GM19455 (cell line): Measurements from ENCODE around the gene HIGD1C.
"Not testable (repeated sequence)": the region's sequence is repeated elsewhere in the genome, so short reads cannot be mapped to it uniquely, and the experiment has no call there.

Experiments
- ATAC-seq: cut with Tn5 transposase; IDR thresholded peaks from one replicate; pipeline ENCODE4 v1.9.1; 2021; ENCODE audit not compliant: unreplicated experiment

HIGD1C gene

DNA sequence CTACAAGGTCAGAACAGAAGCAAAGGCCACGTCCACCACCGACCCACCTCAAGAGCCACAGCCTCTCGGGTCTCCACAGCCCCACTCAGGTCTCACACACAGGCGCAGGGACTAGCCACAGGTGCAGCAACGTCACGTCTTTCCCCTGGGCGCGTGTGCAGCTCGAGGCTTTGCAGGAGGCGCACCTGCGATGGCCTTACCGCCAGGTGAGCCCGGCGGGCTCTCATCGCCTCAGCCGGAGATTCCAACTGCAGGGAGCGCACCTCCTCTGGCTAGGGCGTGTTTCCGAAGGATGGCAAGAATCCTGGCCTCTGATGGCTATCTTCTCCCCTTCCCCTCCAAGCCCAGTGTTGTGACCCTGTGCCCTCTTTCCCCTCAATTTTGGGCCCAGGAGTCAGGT is at the start of gene HIGD1C:
TSS of gene HIGD1C (plus strand) at position 35 of the 400 bp plus-strand sequence. CDS start 1,455 bp downstream, outside the sequence.
- ATAC-seq, result no peak

DNA sequence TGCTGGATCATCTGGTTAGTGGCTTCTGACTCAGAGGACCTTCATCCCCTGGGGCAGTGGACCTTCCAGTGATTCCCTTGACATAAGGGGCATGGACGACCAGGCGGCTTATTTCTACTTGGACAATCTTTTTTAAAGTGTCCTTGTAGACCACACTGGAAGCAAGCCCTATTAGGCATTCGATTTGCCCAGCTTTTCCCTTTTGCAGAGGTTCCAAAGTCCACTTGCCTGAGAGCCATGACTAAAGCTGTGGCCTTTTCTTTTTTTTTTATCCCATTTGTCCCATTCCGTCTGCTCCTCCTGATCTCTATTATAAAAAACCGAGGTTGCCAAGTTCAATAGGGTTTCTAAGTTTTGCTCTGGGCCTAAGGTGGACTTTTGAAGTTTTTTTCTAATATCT is 43.9 kb upstream of the HIGD1C start:
- ATAC-seq, result not testable (repeated sequence)

- ATAC-seq, result not testable (repeated sequence)
Observed at GRCh38 chr12:50912361-50912760, 40.0 kb upstream of the HIGD1C start.

DNA sequence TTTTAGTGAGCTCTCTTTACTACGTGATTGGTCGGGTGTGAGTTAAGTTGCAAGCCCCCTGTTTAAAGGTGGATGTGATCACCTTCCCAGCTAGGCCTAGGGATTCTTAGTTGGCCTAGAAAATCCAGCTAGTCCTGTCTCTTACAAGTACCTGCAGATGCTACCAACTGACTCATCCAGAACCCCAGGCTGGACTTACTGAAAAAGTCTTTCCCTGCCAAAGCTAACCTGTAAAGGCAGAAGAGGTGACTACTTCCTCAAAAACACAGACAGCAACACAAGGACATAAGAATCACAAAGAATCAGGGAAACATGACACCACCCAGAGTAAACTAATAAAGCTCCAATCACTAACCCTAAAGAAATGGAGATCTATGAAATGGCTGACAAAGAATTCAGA is 39.1 kb upstream of the HIGD1C start:
- ATAC-seq, result no peak

GRCh38 chr12:50914872-50915484 is 37.4 kb upstream of the HIGD1C start:
- ATAC-seq, result no peak

DNA sequence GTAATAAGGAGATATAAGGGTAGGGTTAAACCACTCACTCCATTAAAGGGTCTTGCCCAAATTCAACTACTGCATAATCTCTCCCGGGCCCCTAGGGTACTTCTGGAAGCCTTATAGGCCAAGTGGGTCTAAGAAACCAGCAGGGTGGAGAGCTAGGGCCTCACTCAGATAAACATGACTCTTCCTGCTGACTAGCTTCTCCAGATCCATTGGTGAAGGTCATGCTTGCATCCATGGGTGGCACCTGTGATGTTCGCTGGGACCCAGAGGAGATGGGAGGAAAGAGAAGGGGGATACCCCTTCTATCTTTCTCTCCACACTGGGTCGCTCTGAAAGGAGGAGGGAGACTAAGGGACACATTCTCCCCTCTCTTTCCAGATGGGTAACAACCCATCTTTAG is 36.1 kb upstream of the HIGD1C start:
- no peak for ATAC-seq

DNA sequence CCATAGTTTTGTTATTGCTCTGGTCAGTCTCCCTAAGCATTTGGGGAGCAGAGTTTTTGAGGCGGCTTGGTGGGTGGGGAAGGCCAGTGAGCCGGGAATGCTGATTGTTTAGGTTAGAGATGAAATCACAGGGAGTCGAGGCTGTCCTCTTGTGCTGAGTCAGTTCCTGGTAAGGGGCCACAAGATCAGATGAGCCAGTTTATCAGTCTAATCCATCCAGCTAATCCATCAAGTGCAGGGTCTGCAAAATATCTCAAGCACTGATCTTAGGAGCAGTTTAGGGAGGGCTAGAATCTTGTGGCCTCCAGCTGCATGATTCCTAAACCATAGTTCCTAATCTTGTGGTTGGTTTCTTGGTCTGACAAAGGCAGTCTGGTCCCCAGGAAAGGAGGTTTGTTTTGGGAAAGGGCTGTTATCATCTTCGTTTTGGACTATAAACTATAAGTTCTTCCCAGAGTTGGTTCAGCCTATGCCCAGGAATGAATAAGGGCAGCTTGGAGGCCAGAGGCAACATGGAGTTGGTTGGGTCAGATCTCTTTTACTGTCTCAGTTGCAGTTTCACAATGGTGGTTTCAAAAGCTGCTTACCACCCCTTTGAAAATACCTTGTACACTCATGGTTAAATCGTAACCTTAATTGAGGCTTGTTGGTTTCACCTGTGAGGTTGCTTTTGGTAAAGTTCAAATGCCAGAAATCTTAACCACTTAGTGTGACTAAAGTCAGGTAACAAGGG is 33.6 kb upstream of the HIGD1C start:
- no peak for ATAC-seq

- ATAC-seq, result no peak
Observed at GRCh38 chr12:50922820-50923219, 29.5 kb upstream of the HIGD1C start.

DNA sequence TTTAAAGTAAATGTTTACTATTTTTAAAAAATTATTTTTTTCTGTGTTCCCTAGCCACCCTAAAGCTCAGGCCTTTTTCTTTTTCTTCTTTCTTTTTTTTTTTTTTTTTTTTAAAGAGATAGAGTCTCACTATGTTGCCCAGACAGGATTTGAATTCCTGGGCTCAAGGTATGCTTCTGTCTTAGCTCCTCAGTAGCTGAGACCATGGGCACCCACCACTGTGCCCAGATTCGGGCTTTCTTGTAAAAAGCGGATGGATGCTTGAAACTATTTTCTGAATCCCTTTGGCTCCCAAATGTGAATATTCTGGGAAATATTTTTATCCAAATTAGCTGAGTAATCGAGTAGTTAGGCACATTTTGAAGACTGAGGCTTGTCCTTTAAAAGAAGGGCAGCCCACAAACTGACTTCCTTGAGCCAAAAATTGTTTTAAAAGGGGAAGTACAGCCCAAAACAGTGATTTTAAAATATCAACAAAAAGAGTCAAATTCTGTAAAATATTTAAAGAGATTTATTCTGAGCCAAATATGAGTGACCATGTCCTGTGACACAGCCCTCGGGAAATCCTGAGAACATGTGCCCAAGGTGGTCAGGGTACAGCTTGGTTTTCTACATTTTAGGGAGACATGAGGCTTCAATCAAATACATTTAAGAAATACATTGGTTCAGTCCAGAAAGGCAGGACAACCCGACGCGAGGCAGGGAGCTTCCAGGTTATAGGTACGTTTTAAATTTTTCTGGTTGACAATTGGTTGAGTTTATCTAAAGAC is 28.8 kb upstream of the HIGD1C start:
- ATAC-seq, result no peak

GRCh38 chr12:50924131-50924438 is 28.3 kb upstream of the HIGD1C start:
- no peak for ATAC-seq

GRCh38 chr12:50924439-50925341 is 27.7 kb upstream of the HIGD1C start:
- ATAC-seq, result peak; percentile 78

DNA sequence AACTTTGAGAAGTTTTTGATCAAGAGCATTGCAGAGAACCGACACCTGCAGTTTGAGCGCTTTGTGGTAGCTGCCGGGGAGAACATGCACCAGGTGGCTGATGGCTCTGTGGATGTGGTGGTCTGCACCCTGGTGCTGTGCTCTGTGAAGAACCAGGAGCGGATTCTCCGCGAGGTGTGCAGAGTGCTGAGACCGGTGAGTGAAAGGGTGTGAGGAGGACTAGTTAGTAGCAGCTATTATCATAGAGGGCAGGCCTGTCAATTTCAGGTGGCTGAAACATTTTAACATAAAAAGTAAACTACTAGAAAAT is 27.0 kb upstream of the HIGD1C start:
- no peak for ATAC-seq

- ATAC-seq, result no peak
Observed at GRCh38 chr12:50925920-50926319, 26.4 kb upstream of the HIGD1C start.

- ATAC-seq, result no peak
Observed at GRCh38 chr12:50926415-50926814, 25.9 kb upstream of the HIGD1C start.

- ATAC-seq, result not testable (repeated sequence)
Observed at GRCh38 chr12:50926932-50927331, 25.4 kb upstream of the HIGD1C start.

DNA sequence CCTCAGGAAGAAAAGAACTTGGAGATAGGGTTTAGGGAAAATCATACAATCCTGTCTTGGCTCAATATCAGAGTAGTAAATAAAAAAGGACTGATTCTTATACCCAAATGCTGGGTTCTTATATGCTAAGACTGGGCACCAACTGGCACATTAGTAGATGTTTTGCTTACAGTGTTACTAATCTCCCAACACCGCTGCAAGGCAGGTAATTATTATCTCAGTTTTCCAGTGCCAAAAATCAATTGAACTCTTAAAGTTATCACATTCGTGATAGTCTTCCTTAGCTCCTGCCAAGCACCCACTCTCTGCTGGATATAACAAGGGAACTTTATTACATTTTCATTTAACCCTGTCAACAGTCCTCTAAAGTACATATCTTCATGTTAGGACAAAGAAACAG is 25.0 kb upstream of the HIGD1C start:
- ATAC-seq, result no peak

- no peak for ATAC-seq
Observed at GRCh38 chr12:50927766-50928224, 24.5 kb upstream of the HIGD1C start.

GRCh38 chr12:50928392-50928791 is 24.0 kb upstream of the HIGD1C start:
- no peak for ATAC-seq

- no peak for ATAC-seq
Observed at GRCh38 chr12:50929831-50930230, 22.5 kb upstream of the HIGD1C start.

- not testable (repeated sequence) for ATAC-seq
Observed at GRCh38 chr12:50930477-50930876, 21.9 kb upstream of the HIGD1C start.

DNA sequence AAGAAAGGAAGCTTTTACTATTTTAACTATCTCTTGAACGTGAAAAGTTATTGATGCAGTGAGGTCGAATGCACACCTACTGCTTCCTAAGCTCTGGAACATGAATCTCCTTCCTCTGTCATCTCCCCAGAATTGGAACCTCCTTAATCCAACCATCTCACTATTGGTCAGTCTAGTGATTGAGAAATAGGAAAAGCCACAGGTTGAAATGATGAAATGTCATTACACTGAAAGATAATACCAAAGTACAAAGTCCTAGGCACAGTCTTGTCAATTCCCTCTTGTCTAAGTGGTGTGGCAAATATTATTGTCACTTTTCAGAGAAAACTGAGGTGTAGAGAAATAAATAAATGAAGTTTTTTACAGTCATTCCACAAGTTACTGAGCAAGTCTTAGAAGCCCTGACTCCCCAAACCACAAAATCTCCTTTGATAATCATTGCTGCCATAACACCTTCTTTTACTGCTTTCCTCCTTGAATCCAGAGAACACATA is 19.5 kb upstream of the HIGD1C start:
- no peak for ATAC-seq
